Kidney (tissue), 14 donors: ENCODE results near the gene BCAS3. TPM values are rescaled to one million over a fixed set of nuclear protein-coding genes. Genes with fewer than 3 reads are reported as not detected.

Experiments
- DNase-seq, 5 donors: peaks; one replicate each; pipeline ENCODE4 v3.0.0-alpha.2; 2013 to 2020
- FAIRE-seq: peaks from 2 replicates; lab custom pipeline; 2012; peaks lifted over from hg19 to GRCh38; lab: Jason Lieb, UNC
- H3K27ac ChIP-seq, 2 donors: one replicate each; pipeline ENCODE4 v1.7.0; 2013; ENCODE audit warnings: low read depth in 2 of 2, low read length in 2 of 2, inconsistent platforms in 1 of 2
- H3K27me3 ChIP-seq: one replicate; pipeline ENCODE4 v1.7.1; 2013; ENCODE audit warnings: low read length, inconsistent platforms; ENCODE audit not compliant: control insufficient read depth, insufficient read depth
- H3K36me3 ChIP-seq, 3 donors: one replicate each; pipeline versions ENCODE4 v1.7.0 to v1.7.1; 2013; ENCODE audit warnings: low read length in 3 of 3, control low read depth in 1 of 3, inconsistent platforms in 1 of 3; ENCODE audit not compliant: insufficient read depth in 3 of 3, control insufficient read depth in 2 of 3
- H3K4me1 ChIP-seq, 3 donors: one replicate each; pipeline versions ENCODE4 v1.7.0 to v1.7.1; 2013; ENCODE audit warnings: low read length in 3 of 3, inconsistent platforms in 1 of 3, low read depth in 1 of 3; ENCODE audit not compliant: control insufficient read depth in 2 of 3, insufficient read depth in 2 of 3
- H3K4me3 ChIP-seq, 3 donors: one replicate each; pipeline versions ENCODE4 v1.7.0 to v1.8.1; 2013; ENCODE audit warnings: low read length in 3 of 3, control low read depth in 1 of 3, inconsistent platforms in 1 of 3
- H3K9ac ChIP-seq, 3 donors: one replicate each; pipeline versions ENCODE4 v1.7.0 to v1.7.1; 2013; ENCODE audit warnings: low read length in 3 of 3, control low read depth in 1 of 3, inconsistent platforms in 1 of 3
- H3K9me3 ChIP-seq, 3 donors: one replicate each; pipeline versions ENCODE4 v1.7.0 to v1.7.1; 2013; ENCODE audit warnings: low read length in 3 of 3, control low read depth in 1 of 3, inconsistent platforms in 1 of 3; ENCODE audit not compliant: control insufficient read depth in 2 of 3, insufficient read depth in 1 of 3
- intact Hi-C: fragments of 100-400 bp; cut with DNase I; formaldehyde crosslinking; loops from one replicate; pipeline ENCODE4 v1.11.1; 2022
- polyA plus RNA-seq: library from polyadenylated mRNA; stranded (reverse); fragments of 350-450 nt; fragmentation: Illumina TruSeq; extraction: RNeasy Lipid Tissue Mini Kit (QIAGEN cat#74804); gene quantifications from one replicate; pipeline ENCODE4 v1.2.3, GENCODE V29; 2014; ENCODE audit warnings: low read depth, low replicate concordance; ENCODE audit not compliant: insufficient read depth
- total RNA-seq: library from RNA; stranded (reverse); fragmentation: NEBNext Ultra II Directional; extraction: Animal tissue kit (Norgen Biotek cat#: 25700); gene quantifications from one replicate; pipeline ENCODE4 v1.2.1, GENCODE V29; 2021
- TF ChIP-seq, protein P1 (sequence below): IDR thresholded peaks from 3 replicates; pipeline ENCODE4 v1.5.1; 2012; ENCODE audit warnings: mild to moderate bottlenecking, moderate library complexity, borderline replicate concordance; ENCODE audit not compliant: insufficient read depth; ENCODE audit errors: extremely low read depth
- donor health status: control.
- donor health status: control.
- donor health status: control.
- donor health status: control.
- donor health status: control.
- donor health status: DM: yes; HTN: yes; CAD: no.
- donor health status: Normal renal cell carcinoma (clear cell type).

The BCAS3 gene
- total and polyA plus RNA-seq, 2 donors from 2014 or later: 18.3 to 44.1 TPM

GRCh38 chr17:61385577-61386236 lies 708.1 kb downstream of the BCAS3 start:
- Histone ChIP-seq H3K9me3 (no peaks in the 10 kb centered on the region), H3K27me3 (no peaks in the 10 kb centered on the region), H3K27ac (no peak overlapping the region), H3K36me3 (no peaks in the 10 kb centered on the region), H3K4me1 (peaks cover 0 to 13% (median 7%) of the 10 kb centered on the region in 3 donors), H3K4me3 (no peak overlapping the region), H3K9ac (no peak overlapping the region)
- DNase-seq (peak in 1 of 5 donors; percentile 58), FAIRE-seq (no peak)
- intact Hi-C loops: no loop called here
- TF ChIP-seq, protein P1, sequence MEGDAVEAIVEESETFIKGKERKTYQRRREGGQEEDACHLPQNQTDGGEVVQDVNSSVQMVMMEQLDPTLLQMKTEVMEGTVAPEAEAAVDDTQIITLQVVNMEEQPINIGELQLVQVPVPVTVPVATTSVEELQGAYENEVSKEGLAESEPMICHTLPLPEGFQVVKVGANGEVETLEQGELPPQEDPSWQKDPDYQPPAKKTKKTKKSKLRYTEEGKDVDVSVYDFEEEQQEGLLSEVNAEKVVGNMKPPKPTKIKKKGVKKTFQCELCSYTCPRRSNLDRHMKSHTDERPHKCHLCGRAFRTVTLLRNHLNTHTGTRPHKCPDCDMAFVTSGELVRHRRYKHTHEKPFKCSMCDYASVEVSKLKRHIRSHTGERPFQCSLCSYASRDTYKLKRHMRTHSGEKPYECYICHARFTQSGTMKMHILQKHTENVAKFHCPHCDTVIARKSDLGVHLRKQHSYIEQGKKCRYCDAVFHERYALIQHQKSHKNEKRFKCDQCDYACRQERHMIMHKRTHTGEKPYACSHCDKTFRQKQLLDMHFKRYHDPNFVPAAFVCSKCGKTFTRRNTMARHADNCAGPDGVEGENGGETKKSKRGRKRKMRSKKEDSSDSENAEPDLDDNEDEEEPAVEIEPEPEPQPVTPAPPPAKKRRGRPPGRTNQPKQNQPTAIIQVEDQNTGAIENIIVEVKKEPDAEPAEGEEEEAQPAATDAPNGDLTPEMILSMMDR: no peak

- Histone ChIP-seq H3K9ac (no peak overlapping the region), H3K27me3 (no peaks in the 10 kb centered on the region), H3K27ac (no peak overlapping the region), H3K9me3 (no peaks in the 10 kb centered on the region), H3K36me3 (no peaks in the 10 kb centered on the region), H3K4me1 (peaks cover 0 to 9% (median 7%) of the 10 kb centered on the region in 3 donors), H3K4me3 (no peak overlapping the region)
- DNase-seq: peak in 1 of 5 donors; percentile 45
- FAIRE-seq: no peak
- TF ChIP-seq, protein P1: no peak
- intact Hi-C loops: no loop called here
These were observed 708.6 kb downstream of the BCAS3 start for GRCh38 chr17:61386251-61386650.

DNA sequence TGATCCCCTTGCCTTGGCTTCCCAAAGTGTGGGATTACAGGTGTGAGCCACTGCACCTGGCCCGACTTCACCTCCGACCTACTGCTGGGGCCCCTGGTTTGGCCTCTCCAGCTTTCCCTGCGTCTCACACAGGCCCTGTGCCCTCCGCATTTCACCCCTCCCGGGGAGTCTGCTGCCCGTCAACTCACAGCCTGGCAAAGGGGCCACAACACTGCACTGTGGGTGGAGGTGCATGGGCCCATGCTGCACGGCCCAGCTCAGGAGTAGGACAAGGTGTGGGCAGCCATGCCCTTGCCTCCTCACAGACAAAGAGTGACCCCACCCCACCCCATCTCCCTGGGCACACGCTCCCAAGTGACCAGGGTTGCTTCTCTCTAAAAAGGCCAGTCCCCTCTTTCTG lies 709.4 kb downstream of the BCAS3 start:
- DNase-seq (peak in 1 of 5 donors; percentile 56), FAIRE-seq (no peak)
- Histone ChIP-seq H3K9ac (no peak overlapping the region), H3K9me3 (no peaks in the 10 kb centered on the region), H3K4me3 (no peak overlapping the region), H3K27me3 (no peaks in the 10 kb centered on the region), H3K36me3 (no peaks in the 10 kb centered on the region), H3K27ac (no peak overlapping the region), H3K4me1 (peaks cover 0 to 7% (median 5%) of the 10 kb centered on the region in 3 donors)
- TF ChIP-seq, protein P1: no peak
- intact Hi-C loops: no loop called here
